Smooth muscle cell (in vitro differentiated cells): ENCODE results near the gene QPRT. TPM values are rescaled to one million over a fixed set of nuclear protein-coding genes. Genes with fewer than 3 reads are reported as not detected.
"Not testable (repeated sequence)": the region's sequence is repeated elsewhere in the genome, so short reads cannot be mapped to it uniquely, and the experiment has no call there.

Experiments used
- DNase-seq: peaks from one replicate; lab custom pipeline; 2025; ENCODE audit not compliant: unreplicated experiment; lab: John Stamatoyannopoulos, UW
- H2AFZ ChIP-seq: fragments of 200-600 bp; sonication (generic); 2 replicates; pipeline ENCODE4 v1.6.0; 2016; ENCODE audit warnings: antibody characterized with exemption, low read depth, mild to moderate bottlenecking
- H3F3A ChIP-seq: fragments of 200-600 bp; sonication (generic); 2 replicates; pipeline ENCODE4 v1.6.0; 2017; ENCODE audit warnings: antibody characterized with exemption, low read depth
- H3K27ac ChIP-seq: fragments of 200-600 bp; sonication (generic); 2 replicates; pipeline ENCODE4 v1.5.1; 2016; ENCODE audit warnings: low read depth, mild to moderate bottlenecking
- H3K27me3 ChIP-seq: fragments of 200-600 bp; sonication (generic); 2 replicates; pipeline ENCODE4 v1.6.1; 2016; ENCODE audit warnings: low read depth, mild to moderate bottlenecking
- H3K36me3 ChIP-seq: fragments of 200-600 bp; sonication (generic); 2 replicates; pipeline ENCODE4 v1.5.1; 2016; ENCODE audit warnings: low read depth
- H3K4me1 ChIP-seq: fragments of 200-600 bp; sonication (generic); 2 replicates; pipeline ENCODE4 v1.5.1; 2016; ENCODE audit warnings: low read depth
- H3K4me2 ChIP-seq: fragments of 200-600 bp; sonication (generic); 2 replicates; pipeline ENCODE4 v1.6.0; 2016; ENCODE audit warnings: mild to moderate bottlenecking
- H3K4me3 ChIP-seq: fragments of 200-600 bp; sonication (generic); 2 replicates; pipeline ENCODE4 v1.5.1; 2016; ENCODE audit warnings: mild to moderate bottlenecking
- H3K79me2 ChIP-seq: fragments of 200-600 bp; sonication (generic); 2 replicates; pipeline ENCODE4 v1.6.0; 2016; ENCODE audit warnings: low read depth, mild to moderate bottlenecking
- H3K9ac ChIP-seq: fragments of 200-600 bp; sonication (generic); 2 replicates; pipeline ENCODE4 v1.6.0; 2016; ENCODE audit warnings: low read depth
- H3K9me3 ChIP-seq: fragments of 200-600 bp; sonication (generic); replicated peaks from 2 replicates; pipeline ENCODE4 v1.5.1; 2016; ENCODE audit warnings: low read depth
- H4K20me1 ChIP-seq: fragments of 200-600 bp; sonication (generic); 2 replicates; pipeline ENCODE4 v1.6.0; 2016; ENCODE audit warnings: low read depth
- CTCF ChIP-seq: fragments of 200-600 bp; sonication (generic); IDR thresholded peaks from 2 replicates; pipeline ENCODE4 v1.5.1; 2017; ENCODE audit warnings: borderline replicate concordance, mild to moderate bottlenecking, antibody characterized with exemption; ENCODE audit not compliant: insufficient read depth, poor library complexity, severe bottlenecking
- WGBS: methylation state at CpG from one replicate; pipeline ENCODE4 v1.1.7; 2016; ENCODE audit warnings: low lambda C conversion rate; 5-methylcytosine and 5-hydroxymethylcytosine counted together
- polyA plus RNA-seq: library from polyadenylated mRNA; unstranded; fragments of >200 nt; fragmentation: Nextera tagmentation; extraction: Ambion mirVana; gene quantifications from 2 replicates; pipeline ENCODE4 v1.2.1, GENCODE V29; 2016
- total RNA-seq: library from RNA; depleted of rRNA; stranded (reverse); fragments of >200 nt; gene quantifications from 2 replicates; pipeline ENCODE4 v1.2.3, GENCODE V29; 2014

The QPRT gene
- total and polyA plus RNA-seq, 2 experiments from 2014 or later: 67.4 to 196 TPM

- not testable (repeated sequence) for H2AFZ ChIP-seq, H3K4me3 ChIP-seq, H3K9ac ChIP-seq, H3F3A ChIP-seq, DNase-seq, H3K27ac ChIP-seq, H3K4me1 ChIP-seq, H3K27me3 ChIP-seq, H3K9me3 ChIP-seq, H3K36me3 ChIP-seq, H3K4me2 ChIP-seq
- 97% methylated on average over 26 of the region's 26 CpGs for WGBS
- Histone ChIP-seq H4K20me1 (peaks cover 100% of the 10 kb centered on the region), H3K79me2 (peaks cover 55% of the 10 kb centered on the region)
Observed at GRCh38 chr16:29692606-29693005, 13.6 kb downstream of the QPRT start.

- no peak for TF ChIP-seq CTCF
- Histone ChIP-seq H3K27ac (no peak overlapping the region), H3K4me3 (no peak overlapping the region), H3K36me3 (no peaks in the 10 kb centered on the region), H3K4me2 (no peak overlapping the region), H4K20me1 (peaks cover 80% of the 10 kb centered on the region), H3K79me2 (peaks cover 36% of the 10 kb centered on the region), H3K27me3 (no peaks in the 10 kb centered on the region), H3F3A (no peaks in the 10 kb centered on the region), H3K9ac (no peak overlapping the region), H2AFZ (no peak overlapping the region), H3K4me1 (no peaks in the 10 kb centered on the region), H3K9me3 (no peaks in the 10 kb centered on the region)
- 97% methylated on average over 41 of the region's 41 CpGs for WGBS
- DNase-seq: no peak
Observed at GRCh38 chr16:29694384-29695195, 15.6 kb downstream of the QPRT start.

GRCh38 chr16:29695675-29696074, 16.7 kb downstream of the QPRT start:
- H3K27ac ChIP-seq, H3F3A ChIP-seq, H3K9ac ChIP-seq, H3K4me1 ChIP-seq, H3K9me3 ChIP-seq, H3K27me3 ChIP-seq, H3K36me3 ChIP-seq, H2AFZ ChIP-seq, H3K4me2 ChIP-seq, DNase-seq, H3K4me3 ChIP-seq: not testable (repeated sequence)
- 98% methylated on average over 3 of the region's 3 CpGs for WGBS
- Histone ChIP-seq H4K20me1 (peaks cover 70% of the 10 kb centered on the region), H3K79me2 (peaks cover 26% of the 10 kb centered on the region)

- 98% methylated on average over 19 of the region's 21 CpGs for WGBS
- TF ChIP-seq CTCF: no peak
- H3K27ac ChIP-seq: no peak overlapping the region
- no peak overlapping the region for H3K9ac ChIP-seq
- no peaks in the 10 kb centered on the region for H3K27me3 ChIP-seq
- H3K9me3 ChIP-seq: no peaks in the 10 kb centered on the region
- H3K36me3 ChIP-seq: no peaks in the 10 kb centered on the region
- H3F3A ChIP-seq: no peaks in the 10 kb centered on the region
- peaks cover 57% of the 10 kb centered on the region for H4K20me1 ChIP-seq
- H3K79me2 ChIP-seq: peaks cover 15% of the 10 kb centered on the region
- no peak overlapping the region for H2AFZ ChIP-seq
- no peak for DNase-seq
- H3K4me3 ChIP-seq: no peak overlapping the region
- H3K4me2 ChIP-seq: no peak overlapping the region
- no peaks in the 10 kb centered on the region for H3K4me1 ChIP-seq
Observed at GRCh38 chr16:29696881-29697331, 17.9 kb downstream of the QPRT start.
